OCI-LY3 (cell line): ENCODE results near the gene LRRC8C.

Experiments
- H2AFZ ChIP-seq: fragments of 200-600, 300-600 bp; shearing (Covaris generic); 2 replicates; pipeline ENCODE4 v1.6.0; 2014; ENCODE audit warnings: antibody characterized with exemption, low read depth, low read length
- H3K27ac ChIP-seq: fragments of 200-600, 300-600 bp; sonication (generic); 2 replicates; pipeline ENCODE4 v1.5.1; 2014; ENCODE audit warnings: mild to moderate bottlenecking, low read length, moderate library complexity, mixed read lengths
- H3K27me3 ChIP-seq: fragments of 200-600, 300-600 bp; sonication (generic); 2 replicates; pipeline ENCODE4 v1.6.1; 2014; ENCODE audit warnings: low read depth, low read length, mixed read lengths
- H3K36me3 ChIP-seq: fragments of 200-600, 300-600 bp; sonication (generic); replicated peaks from 2 replicates; pipeline ENCODE3; 2014; ENCODE audit warnings: low read depth, low read length, mixed read lengths
- H3K4me1 ChIP-seq: fragments of 300-600, 200-600 bp; sonication (generic); 2 replicates; pipeline ENCODE4 v1.6.1; 2014; ENCODE audit warnings: low read length, mixed read lengths
- H3K4me2 ChIP-seq: fragments of 200-600, 300-600 bp; sonication (generic); 2 replicates; pipeline ENCODE4 v1.6.1; 2014; ENCODE audit warnings: low read length, mixed read lengths
- H3K4me3 ChIP-seq: fragments of 300-600, 200-600 bp; sonication (generic); 2 replicates; pipeline ENCODE4 v1.5.1; 2014; ENCODE audit warnings: antibody characterized with exemption, mild to moderate bottlenecking, low read length, moderate library complexity
- H3K79me2 ChIP-seq: fragments of 300-600, 200-600 bp; shearing (Covaris generic); 2 replicates; pipeline ENCODE4 v1.6.1; 2014; ENCODE audit warnings: mild to moderate bottlenecking, low read length, mixed read lengths
- H3K9ac ChIP-seq: fragments of 300-600, 200-600 bp; shearing (Covaris generic); 2 replicates; pipeline ENCODE4 v1.6.0; 2014; ENCODE audit warnings: mild to moderate bottlenecking, low read length, moderate library complexity
- H3K9me3 ChIP-seq: fragments of 200-600, 300-600 bp; shearing (Covaris generic); 2 replicates; pipeline ENCODE4 v1.6.1; 2014; ENCODE audit warnings: low read length, mixed read lengths; ENCODE audit not compliant: insufficient read depth
- H4K20me1 ChIP-seq: fragments of 200-600, 300-600 bp; sonication (generic); 2 replicates; pipeline ENCODE4 v1.6.1; 2016; ENCODE audit warnings: low read length, mixed read lengths; ENCODE audit not compliant: insufficient read depth
- EZH2phosphoT487 ChIP-seq: fragments of 200-600 bp; shearing (Covaris generic); IDR thresholded peaks from 2 replicates; pipeline ENCODE4 v1.6.1; 2018; ENCODE audit warnings: antibody characterized with exemption, mixed run types, low read depth
- TF ChIP-seq, protein P1 (sequence below): fragments of 200-600, 300-600 bp; sonication (generic); IDR thresholded peaks from 2 replicates; pipeline ENCODE4 v1.5.1; 2014; ENCODE audit warnings: antibody characterized with exemption, low read length, low read depth

LRRC8C gene

DNA sequence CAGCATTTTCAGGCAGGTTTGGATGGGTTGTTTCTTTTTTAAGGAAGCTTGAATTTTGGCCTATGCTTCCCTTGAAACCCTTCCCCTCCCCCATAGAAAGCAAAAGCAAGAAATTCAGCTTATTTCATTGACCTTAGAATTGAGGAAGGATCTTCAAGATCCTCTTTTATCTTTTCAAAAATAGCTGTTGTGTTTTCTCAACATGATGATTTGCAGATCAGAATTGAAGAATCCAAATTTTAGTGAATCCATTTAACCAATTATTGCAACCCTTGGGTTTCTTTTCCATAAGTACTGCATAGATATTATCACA is 73.7 kb downstream of the LRRC8C start:
- Histone ChIP-seq H3K36me3 (no peaks in the 10 kb centered on the region), H3K4me2 (peak overlapping the region; percentile 45)
- no peak for TF ChIP-seq EZH2phosphoT487
- TF ChIP-seq, protein P1, sequence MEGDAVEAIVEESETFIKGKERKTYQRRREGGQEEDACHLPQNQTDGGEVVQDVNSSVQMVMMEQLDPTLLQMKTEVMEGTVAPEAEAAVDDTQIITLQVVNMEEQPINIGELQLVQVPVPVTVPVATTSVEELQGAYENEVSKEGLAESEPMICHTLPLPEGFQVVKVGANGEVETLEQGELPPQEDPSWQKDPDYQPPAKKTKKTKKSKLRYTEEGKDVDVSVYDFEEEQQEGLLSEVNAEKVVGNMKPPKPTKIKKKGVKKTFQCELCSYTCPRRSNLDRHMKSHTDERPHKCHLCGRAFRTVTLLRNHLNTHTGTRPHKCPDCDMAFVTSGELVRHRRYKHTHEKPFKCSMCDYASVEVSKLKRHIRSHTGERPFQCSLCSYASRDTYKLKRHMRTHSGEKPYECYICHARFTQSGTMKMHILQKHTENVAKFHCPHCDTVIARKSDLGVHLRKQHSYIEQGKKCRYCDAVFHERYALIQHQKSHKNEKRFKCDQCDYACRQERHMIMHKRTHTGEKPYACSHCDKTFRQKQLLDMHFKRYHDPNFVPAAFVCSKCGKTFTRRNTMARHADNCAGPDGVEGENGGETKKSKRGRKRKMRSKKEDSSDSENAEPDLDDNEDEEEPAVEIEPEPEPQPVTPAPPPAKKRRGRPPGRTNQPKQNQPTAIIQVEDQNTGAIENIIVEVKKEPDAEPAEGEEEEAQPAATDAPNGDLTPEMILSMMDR = no peak

DNA sequence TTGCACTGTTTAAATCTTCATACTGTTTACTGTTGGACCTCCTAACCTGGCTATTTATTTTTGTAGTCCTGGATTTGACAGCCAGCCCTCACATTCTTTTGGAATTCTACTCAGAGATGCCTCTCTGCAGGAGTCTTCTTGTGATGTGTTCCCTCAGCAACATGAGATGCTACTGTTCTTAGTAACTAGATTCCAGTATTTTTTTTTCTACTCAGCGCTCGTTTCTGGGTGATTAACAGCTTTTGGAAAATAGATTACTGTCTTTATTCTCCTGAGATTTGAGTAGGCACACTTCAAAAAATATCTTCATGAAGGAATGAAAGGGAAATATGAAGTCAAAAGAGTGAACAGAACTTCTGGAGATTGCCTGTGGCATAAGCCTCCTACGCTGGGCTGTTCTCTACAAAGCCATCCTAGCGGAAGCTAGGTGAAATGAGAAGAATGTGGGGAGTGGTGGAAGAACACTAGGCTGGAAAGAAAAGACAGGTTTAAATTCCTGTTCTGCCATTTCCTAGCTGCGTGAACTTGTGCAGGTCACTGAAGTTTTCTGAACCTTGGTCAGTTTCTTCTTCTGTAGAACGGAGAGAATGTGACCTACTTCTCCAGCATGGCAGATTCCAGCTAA is 75.9 kb downstream of the LRRC8C start:
- Histone ChIP-seq H4K20me1 (no peaks in the 10 kb centered on the region), H3K79me2 (no peaks in the 10 kb centered on the region), H3K4me3 (no peak overlapping the region), H3K27me3 (peaks cover 5% of the 10 kb centered on the region; the same call in 1 of the 2 replicates), H2AFZ (no peak overlapping the region), H3K9me3 (no peaks in the 10 kb centered on the region), H3K4me1 (peaks cover 15% of the 10 kb centered on the region), H3K4me2 (no peak overlapping the region), H3K9ac (no peak overlapping the region), H3K27ac (no peak overlapping the region), H3K36me3 (no peaks in the 10 kb centered on the region)
- TF ChIP-seq, protein P1 = no peak
- no peak for TF ChIP-seq EZH2phosphoT487

More for the DNA sequence above, 73.7 kb downstream of the LRRC8C start:
- H2AFZ ChIP-seq = no peak overlapping the region
- H3K9ac ChIP-seq = no peak overlapping the region
- H4K20me1 ChIP-seq = no peaks in the 10 kb centered on the region
- H3K27ac ChIP-seq = no peak overlapping the region; the same call in 1 of the 2 replicates
- no peaks in the 10 kb centered on the region for H3K79me2 ChIP-seq
- H3K4me3 ChIP-seq = peak overlapping the region; percentile 7; the same call in 1 of the 2 replicates
- H3K4me1 ChIP-seq = peaks cover 15% of the 10 kb centered on the region
- no peaks in the 10 kb centered on the region for H3K9me3 ChIP-seq
- H3K27me3 ChIP-seq = peaks cover 5% of the 10 kb centered on the region; the same call in 1 of the 2 replicates

DNA sequence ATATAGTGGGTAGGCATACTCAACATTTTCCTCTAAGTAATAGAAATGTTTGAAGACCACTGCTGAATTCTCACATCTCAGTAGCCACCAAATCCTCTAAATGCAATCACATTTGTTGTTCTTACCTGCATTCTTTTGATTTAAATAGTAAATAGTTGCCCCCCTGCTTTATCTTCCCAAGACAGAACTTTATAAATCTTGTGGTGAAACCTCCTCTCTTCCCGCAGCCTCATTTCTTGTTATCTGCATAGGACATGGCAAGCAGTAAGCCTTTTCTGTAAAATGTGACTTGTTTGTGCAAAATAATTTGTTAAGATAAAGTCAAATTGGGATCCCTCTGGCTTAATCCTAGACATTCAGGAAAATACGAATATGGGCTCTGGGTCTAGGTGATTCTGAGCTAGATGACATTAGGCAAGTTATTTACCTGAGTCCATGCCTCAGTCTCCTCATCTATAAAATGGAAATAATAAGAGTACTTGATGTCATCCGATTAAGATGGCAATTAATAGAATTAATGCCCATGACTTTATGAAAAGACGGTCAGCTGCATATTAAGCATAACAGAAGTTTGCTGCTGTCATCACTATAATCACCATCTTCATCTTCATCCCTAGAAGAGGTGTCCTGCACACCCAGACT is 77.7 kb downstream of the LRRC8C start:
- peaks cover 5% of the 10 kb centered on the region; the same call in 1 of the 2 replicates for H3K27me3 ChIP-seq
- H3K4me3 ChIP-seq = no peak overlapping the region
- TF ChIP-seq, protein P1 = no peak
- no peak for TF ChIP-seq EZH2phosphoT487
- H3K4me2 ChIP-seq = no peak overlapping the region
- peaks cover 14% of the 10 kb centered on the region for H3K4me1 ChIP-seq
- H3K9me3 ChIP-seq = no peaks in the 10 kb centered on the region
- no peak overlapping the region for H3K9ac ChIP-seq
- no peaks in the 10 kb centered on the region for H3K79me2 ChIP-seq
- no peaks in the 10 kb centered on the region for H4K20me1 ChIP-seq
- H2AFZ ChIP-seq = no peak overlapping the region
- H3K27ac ChIP-seq = no peak overlapping the region
- no peaks in the 10 kb centered on the region for H3K36me3 ChIP-seq

DNA sequence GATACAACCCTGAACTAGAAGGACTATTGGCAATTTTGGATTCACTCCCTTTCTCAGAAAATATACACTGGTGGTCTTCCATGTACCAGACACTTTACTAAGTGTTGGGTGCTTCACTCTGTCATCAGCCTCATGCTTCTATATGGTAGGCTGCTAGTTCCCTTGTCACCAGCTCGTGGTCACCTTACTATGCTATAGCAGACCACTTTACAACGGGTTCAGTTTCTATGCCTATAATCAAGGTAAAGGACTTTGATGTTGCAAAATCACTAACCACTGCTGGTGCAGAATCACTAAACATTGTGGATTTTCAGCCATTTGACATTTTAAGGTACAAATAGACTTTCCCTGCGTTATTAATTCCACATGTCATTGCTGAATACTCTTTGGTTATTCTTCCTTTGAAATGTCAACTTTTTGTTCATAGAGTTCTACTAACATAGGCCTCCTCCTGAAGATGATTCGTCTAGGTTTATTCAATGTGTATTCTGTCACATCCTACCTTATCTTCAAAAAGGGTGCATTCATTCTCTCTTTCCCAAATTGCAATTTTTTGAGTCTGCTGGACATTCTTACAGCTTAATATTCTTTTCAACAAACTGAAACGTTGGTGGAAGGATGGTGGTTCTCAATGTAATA is 78.3 kb downstream of the LRRC8C start:
- Histone ChIP-seq H3K4me2 (no peak overlapping the region), H3K4me3 (no peak overlapping the region), H3K4me1 (peaks cover 8% of the 10 kb centered on the region), H3K27ac (no peak overlapping the region), H3K79me2 (no peaks in the 10 kb centered on the region), H3K9me3 (no peaks in the 10 kb centered on the region), H4K20me1 (no peaks in the 10 kb centered on the region), H2AFZ (no peak overlapping the region), H3K9ac (no peak overlapping the region), H3K36me3 (no peaks in the 10 kb centered on the region), H3K27me3 (peaks cover 5% of the 10 kb centered on the region; the same call in 1 of the 2 replicates)
- TF ChIP-seq, protein P1 = no peak
- no peak for TF ChIP-seq EZH2phosphoT487
